Measurements from ENCODE around the gene SLC34A3. TPM values are rescaled to one million over a fixed set of nuclear protein-coding genes. Genes with fewer than 3 reads are reported as not detected.
A peak's percentile ranks its signal among the peaks of the same experiment; 100 is the strongest.

The SLC34A3 gene
- total RNA-seq, 2 experiments from 2014 or later = not detected

DNA sequence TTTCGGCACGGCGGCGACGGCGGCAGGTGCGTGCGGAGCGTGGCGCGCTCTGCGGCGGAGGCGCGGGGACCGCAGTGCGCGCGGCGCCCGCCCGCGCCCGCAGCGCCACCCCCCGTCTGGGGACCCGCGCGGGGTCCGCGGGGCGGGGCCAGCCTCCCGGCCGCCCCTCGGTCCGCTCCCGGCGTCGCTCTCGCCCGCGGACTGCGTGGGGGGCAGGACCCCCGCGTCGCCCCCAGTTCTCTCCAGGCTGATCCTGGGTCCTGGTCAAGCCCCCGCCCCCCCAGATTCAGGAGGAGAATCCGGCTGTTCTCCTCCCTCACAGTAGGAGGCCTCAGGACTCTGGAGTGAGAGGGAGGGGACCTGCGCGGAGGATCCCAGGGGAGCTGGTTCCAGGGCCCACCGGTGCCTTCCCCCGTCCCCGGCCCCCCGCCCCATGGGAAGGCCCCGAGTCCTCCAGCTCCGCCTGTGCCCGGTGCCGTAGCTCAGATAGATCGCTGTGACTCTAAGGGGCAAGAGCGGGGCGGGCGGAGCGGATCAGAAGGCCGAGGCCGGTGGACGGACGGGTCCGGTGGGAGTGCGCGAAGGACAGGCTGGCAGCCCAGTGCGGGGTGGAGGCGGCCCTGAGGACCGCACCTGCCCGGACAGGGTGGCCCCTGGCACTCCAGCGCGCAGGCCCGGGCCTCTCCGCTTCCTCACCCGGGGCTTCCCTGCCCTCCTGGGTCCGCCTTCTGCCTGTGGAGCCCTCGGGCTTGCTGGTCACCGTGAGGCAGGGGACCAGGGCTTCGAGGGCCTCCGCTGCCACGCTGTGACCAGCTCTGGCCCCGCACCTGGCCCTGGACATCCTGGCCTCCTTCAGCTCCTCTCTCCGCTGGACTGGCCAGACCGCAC is 8.3 kb upstream of the SLC34A3 start, which contains the start of gene RNF208:
Gene RNF208, minus strand, starts transcription at position 51 of the 888 bp plus-strand sequence. CDS start 1,028 bp downstream, outside the sequence.
- H3K27me3 Mint-ChIP-seq = no peaks in the 10 kb centered on the region
- H3K36me3 Mint-ChIP-seq (ENCODE audit: low read depth) = no peaks in the 10 kb centered on the region
- no peaks in the 10 kb centered on the region for H3K9me3 Mint-ChIP-seq
- ChIA-PET POLR2A (interaction anchor here (0.6 to 8.2 kb wide), 14 partner anchors 7 to 496 kb away, joined by 3 to 97 read pairs (median 8); partner anchors contain the start of genes ANAPC2, DPP7, MAN1B1 and NDOR1), CTCF (interaction anchor here (0.6 to 3.3 kb wide), 12 partner anchors 15 to 176 kb away, joined by 3 to 21 read pairs (median 4); partner anchors contain the start of genes ANAPC2, NPDC1, SSNA1 and TOR4A)
- H3K4me1 Mint-ChIP-seq = peaks cover 24% of the 10 kb centered on the region
- H3K4me3 Mint-ChIP-seq = peak within 1 kb of the TSS; percentile 74
- no peak for DNase-seq
- H3K27ac Mint-ChIP-seq = peak within 1 kb of the TSS; percentile 42

DNA sequence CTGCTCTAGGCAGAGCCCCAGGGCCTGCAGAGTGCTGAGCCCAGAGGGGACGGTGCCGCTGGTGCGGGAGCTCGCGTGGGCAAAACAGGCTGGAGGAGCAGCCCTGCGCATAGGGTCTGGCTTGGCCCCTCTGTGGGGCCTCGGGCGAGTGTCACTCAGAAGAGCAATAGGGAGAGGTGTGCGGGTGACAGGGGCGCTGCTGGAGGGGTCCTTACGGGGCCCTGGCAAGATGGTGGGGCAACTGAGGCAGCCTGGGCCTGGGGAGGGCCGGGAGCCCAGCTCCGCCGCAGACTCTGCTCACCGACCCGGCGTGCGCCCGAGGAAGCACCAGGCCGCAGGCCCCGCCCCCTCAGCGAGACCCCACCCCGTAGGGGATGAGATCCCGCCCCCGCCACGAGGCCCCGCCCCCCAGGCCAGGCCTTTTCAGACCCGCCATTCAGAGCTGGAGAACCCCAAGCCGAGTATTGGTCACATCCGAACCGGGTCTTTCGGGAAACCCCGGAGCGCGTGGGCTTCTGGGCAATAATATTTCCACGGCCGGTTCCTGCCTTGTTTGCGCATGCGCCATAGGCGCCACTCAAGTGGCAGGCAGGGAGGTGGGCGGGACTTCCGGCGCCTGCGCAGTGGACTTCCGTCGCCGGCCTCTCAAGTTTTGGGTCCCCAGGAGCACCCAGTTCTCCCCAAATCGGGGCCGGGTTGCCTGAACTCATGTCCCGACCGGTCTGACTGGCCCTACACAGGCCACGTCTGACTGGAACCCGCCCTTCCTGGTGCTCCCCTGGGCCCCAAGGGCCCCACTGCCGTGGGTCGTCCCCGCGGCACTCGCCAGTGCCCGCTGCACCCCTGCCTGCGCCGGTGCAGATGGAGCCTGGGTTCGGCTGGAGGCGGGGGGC is 7.4 kb upstream of the SLC34A3 start:
- H3K9me3 Mint-ChIP-seq = no peaks in the 10 kb centered on the region
- no peaks in the 10 kb centered on the region for H3K36me3 Mint-ChIP-seq (ENCODE audit: low read depth)
- H3K4me3 Mint-ChIP-seq = peak overlapping the region; percentile 74
- CTCF ChIA-PET = interaction anchor here (0.6 to 3.3 kb wide), 12 partner anchors 14 to 177 kb away, joined by 3 to 21 read pairs (median 4); partner anchors contain the start of genes ANAPC2, NPDC1, SSNA1 and TOR4A
- peak; percentile 99 for DNase-seq
- no peaks in the 10 kb centered on the region for H3K27me3 Mint-ChIP-seq
- peak overlapping the region; percentile 79 for H3K27ac Mint-ChIP-seq
- POLR2A ChIA-PET = interaction anchor here (0.6 to 8.2 kb wide), 18 partner anchors 8 to 497 kb away, joined by 3 to 97 read pairs (median 6); partner anchors contain the start of genes ANAPC2, DPP7, MAN1B1 and NDOR1
- H3K4me1 Mint-ChIP-seq = peaks cover 27% of the 10 kb centered on the region

DNA sequence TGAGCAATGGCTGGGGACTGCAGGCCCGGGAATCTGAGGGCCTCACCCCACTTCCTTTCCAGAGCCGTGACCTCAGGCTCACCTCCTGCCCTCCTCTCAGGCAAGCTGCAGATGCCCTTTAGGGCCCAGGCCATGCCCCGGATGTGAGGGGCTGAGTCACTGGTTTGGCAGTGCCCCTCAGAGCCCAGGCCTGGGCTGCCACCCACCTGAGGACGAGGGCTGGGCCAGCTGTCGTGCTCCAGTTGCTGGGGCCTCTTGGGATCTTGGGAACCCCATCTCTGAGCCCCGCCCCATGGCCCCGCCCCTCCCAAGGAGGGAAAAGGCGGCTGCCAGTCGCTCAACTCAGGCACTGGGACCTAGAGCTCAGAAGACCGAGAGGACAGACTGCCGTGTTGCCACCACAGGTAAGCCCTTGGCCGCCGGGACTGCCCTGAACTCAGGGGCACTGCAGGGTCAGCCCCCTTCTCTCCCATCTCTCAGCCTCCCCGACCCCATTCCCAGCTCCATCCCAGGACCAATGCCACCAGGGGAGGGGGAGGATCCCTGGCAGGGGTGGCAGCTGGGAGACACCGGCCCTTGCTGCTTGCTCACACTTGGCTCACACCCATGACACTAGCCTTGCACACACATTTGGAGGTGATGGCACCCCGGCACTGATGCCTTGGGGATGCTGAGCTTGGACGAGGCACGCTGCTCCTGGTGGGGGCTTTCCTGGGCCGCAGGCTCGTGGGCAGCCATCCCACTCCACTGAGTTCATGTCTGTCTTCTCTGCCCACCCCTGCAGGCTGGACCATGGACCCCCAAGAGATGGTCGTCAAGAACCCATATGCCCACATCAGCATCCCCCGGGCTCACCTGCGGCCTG is 5.6 kb upstream of the SLC34A3 start, which contains the start of gene CYSRT1:
Gene CYSRT1, plus strand, starts transcription at position 345 of the 865 bp plus-strand sequence. Its CDS starts 448 bp downstream, at position 793.
- ChIA-PET POLR2A (interaction anchor here (0.7 to 8.2 kb wide), 14 partner anchors 12 to 686 kb away, joined by 3 to 97 read pairs (median 6); partner anchors contain the start of genes ANAPC2, MAN1B1, NDOR1 and NELFB), CTCF (interaction anchor here (0.7 to 3.3 kb wide), 11 partner anchors 12 to 157 kb away, joined by 3 to 21 read pairs (median 3); partner anchors contain the start of genes MAN1B1, TMEM210 and TUBB4B)
- Mint-ChIP-seq H3K27ac (peak within 1 kb of the TSS; percentile 79), H3K4me3 (peak within 1 kb of the TSS; percentile 74), H3K36me3 (ENCODE audit: low read depth) (no peaks in the 10 kb centered on the region), H3K4me1 (peaks cover 27% of the 10 kb centered on the region), H3K9me3 (no peaks in the 10 kb centered on the region), H3K27me3 (no peaks in the 10 kb centered on the region)
- peak; percentile 69 for DNase-seq

DNA sequence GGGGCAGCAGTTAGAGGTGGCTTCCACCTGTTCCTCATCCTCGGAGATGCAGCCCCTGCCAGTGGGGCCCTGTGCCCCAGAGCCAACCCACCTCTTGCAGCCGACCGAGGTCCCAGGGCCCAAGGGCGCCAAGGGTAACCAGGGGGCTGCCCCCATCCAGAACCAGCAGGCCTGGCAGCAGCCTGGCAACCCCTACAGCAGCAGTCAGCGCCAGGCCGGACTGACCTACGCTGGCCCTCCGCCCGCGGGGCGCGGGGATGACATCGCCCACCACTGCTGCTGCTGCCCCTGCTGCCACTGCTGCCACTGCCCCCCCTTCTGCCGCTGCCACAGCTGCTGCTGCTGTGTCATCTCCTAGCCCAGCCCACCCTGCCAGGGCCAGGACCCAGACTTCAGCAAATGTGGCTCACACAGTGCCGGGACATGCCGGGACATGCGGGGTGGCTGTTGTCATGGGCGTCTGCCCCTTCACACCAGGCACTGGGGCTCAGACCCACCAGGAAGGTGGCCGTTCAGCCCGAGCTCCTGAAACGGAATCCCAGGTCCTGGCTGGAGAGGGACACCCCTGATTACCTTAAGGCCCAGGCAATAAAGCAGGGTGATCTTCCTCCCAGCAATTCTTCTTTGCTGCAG is 4.9 kb upstream of the SLC34A3 start:
- no peak for DNase-seq
- no peaks in the 10 kb centered on the region for H3K27me3 Mint-ChIP-seq
- no peaks in the 10 kb centered on the region for H3K9me3 Mint-ChIP-seq
- ChIA-PET CTCF (interaction anchor here (0.9 to 3.2 kb wide), 14 partner anchors 11 to 179 kb away, joined by 3 to 18 read pairs (median 5); partner anchors contain the start of genes ANAPC2, MAN1B1, SSNA1 and TPRN), POLR2A (interaction anchor here (1.2 to 8.2 kb wide), 8 partner anchors 11 to 140 kb away, joined by 3 to 97 read pairs (median 8); partner anchors contain the start of genes MAN1B1, NDOR1, NELFB and TMEM203)
- peak overlapping the region; percentile 79 for H3K27ac Mint-ChIP-seq
- no peaks in the 10 kb centered on the region for H3K36me3 Mint-ChIP-seq (ENCODE audit: low read depth)
- H3K4me1 Mint-ChIP-seq = peaks cover 27% of the 10 kb centered on the region
- H3K4me3 Mint-ChIP-seq = peak overlapping the region; percentile 24

DNA sequence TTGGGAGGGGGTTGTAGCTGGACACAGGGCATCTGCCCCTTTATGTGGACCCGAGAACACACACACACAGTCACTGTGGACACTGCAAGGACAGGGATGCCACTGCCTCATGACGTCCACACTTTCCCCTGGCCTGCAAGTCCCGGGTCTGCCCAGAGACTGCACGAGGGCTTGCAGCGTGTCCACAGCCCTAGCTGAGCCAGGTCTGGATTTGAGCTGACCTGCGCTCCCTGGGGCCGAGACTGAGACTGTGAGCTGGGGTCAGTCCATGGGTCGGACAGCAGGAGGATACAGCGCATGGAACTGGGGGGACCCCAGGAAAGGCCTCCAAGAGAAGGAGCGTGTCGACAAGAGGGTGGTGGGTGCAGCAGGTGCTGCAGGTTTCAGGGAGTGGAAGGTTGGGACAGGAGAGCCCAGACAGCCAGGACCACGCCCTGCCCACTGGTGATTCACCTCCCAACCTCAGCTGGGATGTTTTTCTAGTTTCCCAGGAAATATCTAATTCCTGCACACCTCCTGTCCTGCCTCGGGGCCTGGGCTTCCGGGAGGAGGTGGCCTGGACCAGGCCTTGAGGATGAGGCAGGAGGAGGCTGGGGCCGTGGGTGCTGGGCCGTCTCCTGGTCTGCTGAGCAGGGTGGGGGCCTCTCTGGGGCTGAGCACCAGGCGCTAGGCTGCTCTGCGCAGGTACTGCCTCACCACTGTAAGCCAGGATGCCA is 4.2 kb upstream of the SLC34A3 start:
- ChIA-PET CTCF (interaction anchor here (0.9 to 3.2 kb wide), 14 partner anchors 10 to 180 kb away, joined by 3 to 18 read pairs (median 6); partner anchors contain the start of genes ANAPC2, SSNA1, TPRN and TUBB4B), POLR2A (interaction anchor here (1.3 to 6.5 kb wide), 8 partner anchors 14 to 140 kb away, joined by 3 to 63 read pairs (median 5); partner anchors contain the start of genes MAN1B1, NDOR1, TMEM203 and TUBB4B)
- Mint-ChIP-seq H3K27ac (no peak overlapping the region), H3K4me3 (no peak overlapping the region), H3K27me3 (no peaks in the 10 kb centered on the region), H3K36me3 (ENCODE audit: low read depth) (no peaks in the 10 kb centered on the region), H3K9me3 (no peaks in the 10 kb centered on the region), H3K4me1 (peaks cover 27% of the 10 kb centered on the region)
- DNase-seq = no peak

DNA sequence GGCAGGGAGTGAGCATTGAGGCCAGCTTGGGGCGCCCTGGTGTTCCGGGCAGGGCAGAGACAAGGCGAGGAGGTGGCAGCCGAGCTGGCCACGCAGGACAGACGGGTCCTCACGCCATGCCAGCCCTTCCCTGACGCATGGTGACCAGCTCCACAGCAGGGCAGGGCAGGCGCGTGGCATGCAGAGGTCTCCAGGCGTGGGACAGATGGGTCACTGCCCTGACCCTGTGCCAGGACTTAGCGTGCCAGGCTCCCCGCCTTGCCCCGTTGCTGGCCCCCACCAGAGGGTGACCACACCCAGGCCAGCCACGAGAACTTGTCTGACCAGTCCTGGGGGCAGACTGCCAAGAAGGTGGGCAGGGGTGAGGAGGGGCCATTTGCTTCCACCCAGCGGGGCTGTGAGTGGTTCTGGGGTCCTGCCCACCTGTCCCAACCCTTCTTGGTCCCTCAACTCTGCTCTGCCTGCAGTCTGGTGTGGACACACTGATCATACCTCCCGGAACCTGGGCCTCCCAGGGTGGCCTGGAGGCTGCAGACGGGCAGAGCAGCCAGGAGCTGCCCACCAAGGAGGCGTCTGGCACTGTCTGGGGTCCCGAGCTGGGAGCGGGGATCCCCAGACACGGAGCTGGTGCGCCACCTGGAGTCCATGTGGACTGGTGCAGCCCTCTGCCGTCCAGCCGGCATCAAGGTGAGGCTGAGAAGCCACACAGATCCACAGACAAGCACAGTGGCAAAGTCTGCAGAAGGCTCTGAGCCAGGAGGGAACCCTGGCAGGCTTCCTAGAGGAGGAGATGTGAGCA is 3.4 kb upstream of the SLC34A3 start, which contains the start of gene RNF224:
Gene RNF224, plus strand, starts transcription at position 449 of the 799 bp plus-strand sequence. CDS start 834 bp downstream, outside the sequence.
- POLR2A ChIA-PET = interaction anchor here (1.1 to 6.5 kb wide), 6 partner anchors 13 to 140 kb away, joined by 3 to 63 read pairs (median 4); partner anchors contain the start of genes NDOR1, TMEM203 and TUBB4B
- no peaks in the 10 kb centered on the region for H3K9me3 Mint-ChIP-seq
- peak; percentile 85 for DNase-seq
- H3K27me3 Mint-ChIP-seq = no peaks in the 10 kb centered on the region
- H3K27ac Mint-ChIP-seq = no peak within 1 kb of the TSS
- H3K4me3 Mint-ChIP-seq = no peak within 1 kb of the TSS
- peaks cover 27% of the 10 kb centered on the region for H3K4me1 Mint-ChIP-seq
- CTCF ChIA-PET = interaction anchor here (0.9 to 3.2 kb wide), 16 partner anchors 10 to 181 kb away, joined by 3 to 18 read pairs (median 6); partner anchors contain the start of genes ANAPC2, MAN1B1, SSNA1 and TPRN
- no peaks in the 10 kb centered on the region for H3K36me3 Mint-ChIP-seq (ENCODE audit: low read depth)

DNA sequence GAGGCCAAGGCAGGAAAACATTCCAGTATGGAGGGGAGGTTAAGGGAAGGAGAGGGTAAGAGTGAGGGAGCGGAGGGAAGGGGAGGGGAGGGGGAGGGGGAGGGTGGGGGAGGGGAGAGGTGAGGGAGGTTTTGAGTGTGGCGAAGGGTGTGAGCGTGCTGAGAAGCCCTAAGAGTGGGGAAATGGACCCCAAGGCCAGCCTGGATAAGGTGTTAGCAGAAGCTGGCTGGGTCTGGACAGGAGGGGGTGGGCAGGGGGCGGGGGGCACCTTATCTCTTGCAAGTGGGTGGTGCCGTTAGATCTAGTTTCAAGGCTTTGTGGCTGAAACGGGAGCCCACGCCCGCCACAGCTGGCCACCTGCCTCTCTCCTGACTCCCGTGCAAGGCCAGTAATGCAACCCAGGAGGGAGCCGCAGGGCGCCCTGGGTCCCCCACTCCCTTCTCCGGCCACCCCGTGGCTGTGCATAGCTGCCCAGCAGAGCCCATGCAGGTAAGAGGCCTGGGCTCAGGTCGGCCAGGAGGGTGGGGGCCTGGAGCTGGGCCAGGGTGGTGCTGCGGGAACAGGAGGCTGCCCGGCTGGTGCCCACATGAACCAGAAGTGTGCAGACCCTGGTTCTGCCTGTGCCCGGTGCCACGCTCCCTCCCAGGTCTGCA is 2.7 kb upstream of the SLC34A3 start:
- POLR2A ChIA-PET = interaction anchor here (1.1 to 6.5 kb wide), 5 partner anchors 12 to 140 kb away, joined by 3 to 63 read pairs (median 4); partner anchors contain the start of gene TUBB4B
- no peak overlapping the region for H3K4me3 Mint-ChIP-seq
- CTCF ChIA-PET = interaction anchor here (1.0 to 3.2 kb wide), 13 partner anchors 9 to 160 kb away, joined by 3 to 18 read pairs (median 6); partner anchors contain the start of genes ANAPC2, MAN1B1, SSNA1 and TPRN
- no peak overlapping the region for H3K27ac Mint-ChIP-seq
- H3K27me3 Mint-ChIP-seq = no peaks in the 10 kb centered on the region
- no peak for DNase-seq
- H3K36me3 Mint-ChIP-seq (ENCODE audit: low read depth) = no peaks in the 10 kb centered on the region
- no peaks in the 10 kb centered on the region for H3K9me3 Mint-ChIP-seq
- peaks cover 24% of the 10 kb centered on the region for H3K4me1 Mint-ChIP-seq

DNA sequence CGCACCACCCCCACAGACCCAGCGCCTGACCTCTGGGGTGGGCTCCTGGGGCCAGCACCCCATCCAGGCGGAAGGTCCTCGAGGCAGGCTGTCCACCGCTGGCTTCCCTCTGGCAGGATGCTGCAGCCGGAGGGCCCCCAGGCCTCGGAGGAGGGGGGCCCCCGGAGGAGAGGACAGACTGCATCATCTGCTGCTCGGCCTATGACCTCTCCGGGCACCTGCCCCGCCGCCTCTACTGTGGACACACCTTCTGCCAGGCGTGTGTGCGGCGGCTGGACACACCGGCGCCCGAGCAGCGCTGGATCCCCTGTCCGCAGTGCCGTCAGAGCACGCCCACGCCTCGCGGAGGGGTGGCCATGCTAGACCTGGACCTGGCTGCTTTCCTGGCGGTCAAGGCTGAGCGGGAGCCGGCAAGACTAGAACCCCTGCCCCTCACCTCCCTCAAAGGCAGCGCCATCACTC is 2.2 kb upstream of the SLC34A3 start:
- ChIA-PET POLR2A (interaction anchor here (1.1 to 6.5 kb wide), 3 partner anchors 12 to 27 kb away, joined by 3 to 63 read pairs (median 16); partner anchors contain the start of gene TUBB4B), CTCF (interaction anchor here (1.4 to 3.2 kb wide), 3 partner anchors 8 to 99 kb away, joined by 6 to 18 read pairs (median 7); partner anchors contain the start of gene TUBB4B)
- H3K9me3 Mint-ChIP-seq = no peaks in the 10 kb centered on the region
- no peaks in the 10 kb centered on the region for H3K27me3 Mint-ChIP-seq
- no peak overlapping the region for H3K27ac Mint-ChIP-seq
- no peak overlapping the region for H3K4me3 Mint-ChIP-seq
- no peak for DNase-seq
- peaks cover 21% of the 10 kb centered on the region for H3K4me1 Mint-ChIP-seq
- H3K36me3 Mint-ChIP-seq (ENCODE audit: low read depth) = no peaks in the 10 kb centered on the region
